Ascending aorta (tissue), 2 donors: ENCODE measurements around the gene RANBP10. TPM values are rescaled to one million over a fixed set of nuclear protein-coding genes. Genes with fewer than 3 reads are reported as not detected.

ENCODE experiments used
- DNase-seq, 2 donors: peaks; one replicate each; pipeline ENCODE4 v3.0.0-alpha.2; 2019; ENCODE audit warnings: low spot score in 2 of 2
- H3K27ac ChIP-seq, 2 donors: fragments of 200-600 bp; sonication (generic); one replicate each; pipeline ENCODE4 v1.5.1; 2016 to 2017; ENCODE audit warnings: mild to moderate bottlenecking in 1 of 2
- H3K27me3 ChIP-seq: fragments of 200-600 bp; sonication (generic); one replicate; pipeline ENCODE4 v1.5.1; 2017
- H3K36me3 ChIP-seq, 2 donors: fragments of 200-600 bp; sonication (generic); one replicate each; pipeline ENCODE4 v1.5.1; 2016
- H3K4me1 ChIP-seq, 2 donors: fragments of 200-600 bp; sonication (generic); one replicate each; pipeline ENCODE4 v1.5.1; 2016 to 2017; ENCODE audit warnings: mild to moderate bottlenecking in 1 of 2
- H3K4me3 ChIP-seq, 2 donors: fragments of 200-600 bp; sonication (generic); one replicate each; pipeline ENCODE4 v1.5.1; 2016 to 2017; ENCODE audit warnings: mild to moderate bottlenecking in 1 of 2
- H3K9me3 ChIP-seq, 2 donors: fragments of 200-600 bp; sonication (generic); one replicate each; pipeline ENCODE4 v1.5.1; 2016
- intact Hi-C: fragments of 100-400 bp; cut with DNase I; formaldehyde crosslinking; loops from one replicate; pipeline ENCODE4 v1.15.1; 2023
- total RNA-seq: library from RNA; depleted of rRNA; stranded (reverse); fragments of >200 nt; gene quantifications from one replicate; pipeline ENCODE4 v1.1.0, GENCODE V29; 2016
- TF ChIP-seq, protein P1 (sequence below), 3 experiments: fragments of 200-600 bp in 2 of 3; fragments of 450-650 bp in 1 of 3; sonication (generic) in 2 of 3; IDR thresholded peaks; one replicate each; pipeline ENCODE4 v1.5.1; 2016 to 2019; ENCODE audit warnings: antibody characterized with exemption in 3 of 3, mild to moderate bottlenecking in 1 of 3, moderate library complexity in 1 of 3

The RANBP10 gene
- total RNA-seq: 50.0 TPM

DNA sequence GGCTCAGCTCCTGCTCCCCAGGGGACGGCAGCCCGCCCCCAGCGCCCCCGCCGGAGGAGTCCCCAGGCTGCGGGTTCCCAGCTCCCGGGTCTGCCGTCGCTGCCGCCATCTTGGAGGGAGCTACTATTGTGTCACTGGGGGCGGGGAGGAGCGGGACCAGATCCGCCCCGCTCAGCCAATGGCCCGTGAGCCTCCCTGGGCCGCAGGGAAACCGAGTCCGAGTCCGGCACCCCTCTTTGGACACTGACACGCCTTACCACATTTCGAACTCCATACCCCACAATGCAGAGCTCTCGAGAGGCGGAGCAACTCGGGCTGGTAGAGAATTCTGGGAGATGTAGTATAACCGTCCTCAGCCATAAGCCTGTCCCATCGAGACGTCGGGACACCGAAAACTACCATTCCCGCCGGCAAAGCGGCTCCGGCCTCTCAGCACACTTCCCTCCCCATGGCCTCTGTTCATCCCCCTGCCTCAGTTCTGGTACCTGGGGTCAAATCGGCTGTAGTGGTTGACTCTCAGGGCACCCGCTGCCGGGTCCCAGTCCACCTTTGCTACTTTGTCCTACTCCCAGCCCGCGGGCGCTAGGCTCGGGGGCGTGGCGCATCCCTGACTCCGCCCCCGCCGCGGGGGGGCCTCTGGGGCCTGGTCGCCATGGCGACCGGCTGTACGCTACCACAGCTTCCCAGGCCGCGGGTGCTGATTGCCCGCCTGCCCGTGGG, at the start of gene RANBP10, which contains the start of gene TSNAXIP1:
TSS of gene RANBP10 (minus strand) at position 133 of the 720 bp plus-strand sequence. CDS start at position 109, 24 bp downstream.
TSS of gene TSNAXIP1 (plus strand) at position 462 of the 720 bp plus-strand sequence. CDS start 261 bp downstream, outside the sequence.
- peak; percentile 97 to 99 for DNase-seq
- TF ChIP-seq, protein P1, sequence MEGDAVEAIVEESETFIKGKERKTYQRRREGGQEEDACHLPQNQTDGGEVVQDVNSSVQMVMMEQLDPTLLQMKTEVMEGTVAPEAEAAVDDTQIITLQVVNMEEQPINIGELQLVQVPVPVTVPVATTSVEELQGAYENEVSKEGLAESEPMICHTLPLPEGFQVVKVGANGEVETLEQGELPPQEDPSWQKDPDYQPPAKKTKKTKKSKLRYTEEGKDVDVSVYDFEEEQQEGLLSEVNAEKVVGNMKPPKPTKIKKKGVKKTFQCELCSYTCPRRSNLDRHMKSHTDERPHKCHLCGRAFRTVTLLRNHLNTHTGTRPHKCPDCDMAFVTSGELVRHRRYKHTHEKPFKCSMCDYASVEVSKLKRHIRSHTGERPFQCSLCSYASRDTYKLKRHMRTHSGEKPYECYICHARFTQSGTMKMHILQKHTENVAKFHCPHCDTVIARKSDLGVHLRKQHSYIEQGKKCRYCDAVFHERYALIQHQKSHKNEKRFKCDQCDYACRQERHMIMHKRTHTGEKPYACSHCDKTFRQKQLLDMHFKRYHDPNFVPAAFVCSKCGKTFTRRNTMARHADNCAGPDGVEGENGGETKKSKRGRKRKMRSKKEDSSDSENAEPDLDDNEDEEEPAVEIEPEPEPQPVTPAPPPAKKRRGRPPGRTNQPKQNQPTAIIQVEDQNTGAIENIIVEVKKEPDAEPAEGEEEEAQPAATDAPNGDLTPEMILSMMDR (IDR thresholded peaks at IDR 0.05): no peak
- intact Hi-C loops: loop anchor here (1.0 to 10.0 kb wide), 8 partner anchors 40 to 562 kb away; partner anchors contain the start of genes ACD, CENPT, CTCF and DDX28

DNA sequence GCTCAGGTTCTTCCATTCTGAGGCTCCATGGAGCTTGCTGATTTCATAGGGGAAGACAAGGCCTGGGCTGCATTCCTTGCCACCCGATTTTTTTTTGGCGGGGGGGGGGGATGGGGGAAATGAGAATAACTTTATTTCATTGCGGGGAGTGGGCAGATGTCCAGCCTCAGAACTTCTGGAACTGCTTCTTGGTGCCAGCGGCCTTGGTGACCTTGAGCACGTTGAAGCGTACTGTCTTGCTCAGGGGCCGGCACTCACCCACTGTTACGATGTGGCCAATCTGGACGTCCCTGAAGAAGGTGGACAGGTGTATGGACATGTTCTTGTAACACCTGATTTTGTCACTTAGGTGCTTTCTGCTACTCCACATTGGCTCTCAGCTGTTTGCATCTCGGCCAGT, 49.4 kb upstream of the RANBP10 start:
- Histone ChIP-seq H3K27me3 (no peaks in the 10 kb centered on the region), H3K4me3 (no peak overlapping the region), H3K27ac (peak overlapping the region; percentile 20 to 47), H3K9me3 (no peaks in the 10 kb centered on the region), H3K4me1 (peaks cover 8 to 21% of the 10 kb centered on the region in 2 donors), H3K36me3 (peaks cover 0 to 2% of the 10 kb centered on the region in 2 donors)
- TF ChIP-seq, protein P1 (IDR thresholded peaks at IDR 0.05): no peak
- DNase-seq: no peak
- intact Hi-C loops: no loop called here

More for the DNA sequence above, at the start of gene RANBP10, which contains the start of gene TSNAXIP1:
- Histone ChIP-seq H3K36me3 (peaks cover 3% of the 10 kb centered on the region in 2 donors), H3K4me3 (peak within 1 kb of the TSS; percentile 87 to 91), H3K27me3 (no peaks in the 10 kb centered on the region), H3K9me3 (no peaks in the 10 kb centered on the region), H3K4me1 (peaks cover 0 to 12% of the 10 kb centered on the region in 2 donors), H3K27ac (peak within 1 kb of the TSS; percentile 70 to 83)

DNA sequence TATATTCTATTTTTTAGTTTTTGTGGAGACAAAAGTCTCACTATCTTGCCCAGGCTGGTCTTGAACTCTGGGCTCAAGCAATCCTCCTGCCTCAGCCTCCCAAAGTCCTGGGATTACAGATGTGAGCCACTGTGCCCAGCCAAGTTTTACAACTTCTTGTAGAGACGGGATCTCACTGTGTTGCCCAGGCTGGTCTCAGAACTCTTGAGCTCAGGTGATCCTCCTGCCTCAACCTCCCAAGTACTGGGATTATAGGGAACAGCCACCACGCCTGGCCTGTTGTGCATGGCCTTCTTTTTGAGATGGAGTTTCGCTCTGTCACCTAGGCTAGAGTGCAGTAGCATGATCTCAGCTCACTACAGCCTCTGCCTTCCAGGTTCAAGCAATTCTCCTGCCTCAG, 47.3 kb upstream of the RANBP10 start:
- TF ChIP-seq, protein P1 (IDR thresholded peaks at IDR 0.05): no peak
- H3K4me1 ChIP-seq: peaks cover 8 to 23% of the 10 kb centered on the region in 2 donors

DNA sequence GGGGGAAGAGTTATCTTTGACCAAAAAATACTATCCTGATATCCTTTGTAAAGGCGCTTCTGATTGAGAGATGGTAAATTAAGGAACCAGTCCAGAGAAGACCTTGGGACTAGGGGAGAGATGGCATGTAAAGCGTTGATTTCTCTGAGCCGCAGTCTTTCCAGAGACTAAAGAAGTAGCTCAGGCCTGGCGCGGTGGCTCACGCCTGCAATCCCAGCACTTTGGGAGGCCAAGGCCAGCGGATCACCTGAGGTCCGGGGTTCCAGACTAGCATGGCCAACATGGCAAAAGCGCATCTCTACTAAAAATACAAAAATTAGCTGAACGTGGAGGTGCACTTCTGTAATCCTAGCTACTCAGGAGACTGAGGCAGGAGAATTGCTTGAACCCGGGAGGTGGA, 41.8 kb upstream of the RANBP10 start:
- H3K9me3 ChIP-seq: no peaks in the 10 kb centered on the region
- H3K4me3 ChIP-seq: peak overlapping the region; percentile 96 to 97
- TF ChIP-seq, protein P1 (IDR thresholded peaks at IDR 0.05): no peak
- intact Hi-C loops: loop anchor here (10.0 kb wide), 2 partner anchors 603 to 1487 kb away; partner anchors contain the start of genes COG8, FHOD1, NIP7 and PDF
- no peaks in the 10 kb centered on the region for H3K36me3 ChIP-seq
- H3K27ac ChIP-seq: peak overlapping the region; percentile 92 to 98
- no peak for DNase-seq
- no peaks in the 10 kb centered on the region for H3K27me3 ChIP-seq
- H3K4me1 ChIP-seq: peaks cover 39 to 41% of the 10 kb centered on the region in 2 donors

More for the DNA sequence above, 47.3 kb upstream of the RANBP10 start:
- no peaks in the 10 kb centered on the region for H3K9me3 ChIP-seq
- H3K27me3 ChIP-seq: no peaks in the 10 kb centered on the region
- H3K27ac ChIP-seq: no peak overlapping the region
- H3K4me3 ChIP-seq: no peak overlapping the region
- no peak for DNase-seq
- intact Hi-C loops: no loop called here
- no peaks in the 10 kb centered on the region for H3K36me3 ChIP-seq

DNA sequence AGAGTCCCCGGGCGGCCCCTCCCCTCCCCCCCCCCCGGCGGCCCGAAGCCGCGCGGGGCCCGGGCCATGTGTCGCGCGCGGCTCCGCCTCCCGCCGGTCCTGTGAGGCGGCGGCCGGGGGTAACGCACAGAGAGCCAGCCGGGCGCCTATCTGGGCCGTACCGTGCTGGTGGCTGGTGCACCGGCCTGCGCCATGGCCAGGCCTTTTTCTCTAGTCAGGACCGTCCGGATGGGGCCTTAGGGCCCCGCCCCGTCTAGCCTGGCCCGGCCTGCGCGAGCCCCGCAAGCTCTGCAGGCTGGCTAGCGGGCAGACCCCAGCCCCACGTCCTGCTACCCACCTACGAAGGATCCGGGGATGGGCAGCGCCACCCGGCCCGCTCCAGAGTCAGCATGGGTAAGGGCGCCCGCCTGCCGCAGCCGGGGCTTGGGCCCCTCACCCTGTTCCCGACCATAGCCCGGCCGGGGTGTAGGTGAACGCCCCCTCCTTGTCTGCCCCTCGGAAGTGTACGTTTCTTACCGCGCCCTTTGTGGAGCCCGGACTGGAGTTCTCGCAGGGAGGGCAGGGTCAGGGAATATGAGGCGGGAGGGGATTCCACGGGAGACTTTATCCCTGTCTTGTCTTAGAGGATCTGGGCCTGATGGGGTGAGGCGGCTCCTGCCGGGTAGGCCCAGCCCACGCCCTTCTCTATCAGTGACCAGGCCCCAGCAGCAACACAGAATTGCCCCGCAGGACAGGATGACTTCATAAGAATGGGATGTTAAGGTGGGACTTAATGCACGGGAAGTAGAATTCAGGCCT, 40.9 kb upstream of the RANBP10 start, which contains the start of gene CENPT:
TSS of gene CENPT (minus strand) at position 630 of the 798 bp plus-strand sequence. CDS start 13,834 bp downstream, outside the sequence.
- Histone ChIP-seq H3K27ac (peak within 1 kb of the TSS; percentile 92 to 98), H3K36me3 (no peaks in the 10 kb centered on the region), H3K4me3 (peak within 1 kb of the TSS; percentile 96 to 97), H3K27me3 (no peaks in the 10 kb centered on the region), H3K4me1 (peaks cover 41 to 42% of the 10 kb centered on the region in 2 donors), H3K9me3 (no peaks in the 10 kb centered on the region)
- TF ChIP-seq, protein P1 (IDR thresholded peaks at IDR 0.05): peak in 1 of 3 experiments; percentile 15
- peak in 1 of 2 donors; percentile 84 for DNase-seq
- intact Hi-C loops: loop anchor here (1.0 to 10.0 kb wide), 6 partner anchors 16 to 1488 kb away; partner anchors contain the start of genes COG8, EDC4, FHOD1 and NIP7
